ENCODE results near the gene ABHD5.
"Not testable (repeated sequence)": the region's sequence is repeated elsewhere in the genome, so short reads cannot be mapped to it uniquely, and the experiment has no call there.

Gene ABHD5

DNA sequence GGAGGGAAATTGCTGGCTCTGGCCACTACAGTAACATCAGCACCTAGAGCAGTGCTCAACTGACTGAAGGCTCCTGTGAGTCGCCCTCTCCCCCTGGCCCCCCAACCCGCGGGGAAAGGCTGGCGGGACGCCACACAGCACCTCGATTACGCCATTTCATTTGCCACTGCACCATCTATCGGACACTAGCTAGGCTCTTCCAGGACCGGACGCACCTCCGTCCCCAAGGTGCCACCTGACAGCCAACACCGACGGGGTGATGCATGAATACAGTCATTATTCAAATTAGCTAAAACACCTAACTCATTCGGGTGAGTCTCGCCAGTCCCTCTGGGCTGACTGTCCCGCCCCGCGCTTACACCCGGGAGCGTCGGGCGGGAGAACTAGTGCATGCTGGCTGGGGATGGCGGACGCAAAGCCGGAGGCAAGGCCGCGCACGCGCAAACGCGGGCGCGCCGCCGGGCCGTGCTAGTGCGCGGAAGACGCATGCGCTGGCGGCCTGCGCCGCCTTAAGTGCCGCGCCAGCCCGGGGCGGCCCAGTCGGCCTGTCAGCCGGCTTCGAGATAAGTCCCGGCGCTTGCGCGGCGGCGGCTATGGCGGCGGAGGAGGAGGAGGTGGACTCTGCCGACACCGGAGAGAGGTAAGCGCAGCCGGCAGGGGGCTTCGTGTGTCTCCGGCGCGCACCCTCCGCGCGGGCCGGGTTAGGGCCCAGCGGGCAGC, at the start of gene ABHD5:
Gene ABHD5, plus strand, starts transcription at position 539 of the 720 bp plus-strand sequence. Its CDS starts 55 bp downstream, at position 594.
- DNase-seq = peak; percentile 90

DNA sequence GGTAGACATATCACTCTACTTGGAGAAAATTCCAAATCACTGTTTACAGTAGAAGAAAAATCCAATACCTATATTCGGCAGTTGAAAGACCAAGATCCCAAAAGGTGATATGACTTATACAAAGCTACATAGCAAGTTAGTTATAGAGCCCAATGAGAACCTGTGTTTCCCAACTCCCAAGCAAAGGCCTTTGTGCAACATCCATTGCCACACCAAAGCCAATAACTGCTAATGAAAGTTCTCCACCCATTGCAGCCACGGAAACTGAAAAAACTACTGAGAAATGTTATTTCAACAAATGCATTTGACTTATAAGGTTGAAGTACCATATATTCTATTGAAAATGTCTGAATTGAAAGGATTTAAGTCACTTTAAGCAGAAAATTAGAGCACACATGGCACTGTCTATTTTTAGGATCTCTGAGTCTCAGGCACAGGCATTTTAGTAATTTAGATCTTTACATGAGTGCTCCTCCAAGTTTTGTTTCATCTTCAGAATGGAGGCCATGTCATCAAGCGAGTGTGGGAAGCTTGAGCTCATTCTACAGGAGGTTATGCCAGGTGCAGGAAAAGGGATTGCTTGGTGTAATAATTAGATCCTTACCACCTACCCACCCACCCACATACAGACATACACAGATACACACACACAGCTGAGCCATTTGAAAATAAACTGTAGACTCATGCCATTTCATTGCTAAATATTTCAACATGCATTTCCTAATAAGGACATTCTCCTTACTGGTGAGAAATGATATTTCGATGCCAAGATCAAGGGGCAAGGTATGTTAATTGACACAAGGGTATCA, 49.2 kb upstream of the ABHD5 start:
- DNase-seq = no peak

DNA sequence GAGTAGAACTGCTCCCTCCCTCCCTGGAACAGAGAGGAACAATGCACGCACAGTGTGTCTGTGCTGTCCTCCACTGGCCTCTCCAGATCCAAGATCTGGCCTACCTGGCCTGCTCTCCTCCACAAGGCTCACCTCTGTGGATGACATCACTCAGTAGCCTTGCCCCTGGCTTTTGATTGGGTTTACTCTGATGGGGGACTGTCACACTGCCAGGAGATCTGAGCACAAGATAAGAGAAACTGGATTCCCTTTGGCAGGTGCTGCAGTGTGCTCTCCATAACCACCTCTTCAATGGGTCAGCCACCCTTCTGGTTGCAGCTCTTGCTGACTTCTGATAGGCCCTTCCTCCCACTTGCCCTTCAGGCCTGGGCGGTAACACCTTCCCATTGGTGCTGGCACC, 46.3 kb upstream of the ABHD5 start:
- DNase-seq = peak; percentile 27

DNA sequence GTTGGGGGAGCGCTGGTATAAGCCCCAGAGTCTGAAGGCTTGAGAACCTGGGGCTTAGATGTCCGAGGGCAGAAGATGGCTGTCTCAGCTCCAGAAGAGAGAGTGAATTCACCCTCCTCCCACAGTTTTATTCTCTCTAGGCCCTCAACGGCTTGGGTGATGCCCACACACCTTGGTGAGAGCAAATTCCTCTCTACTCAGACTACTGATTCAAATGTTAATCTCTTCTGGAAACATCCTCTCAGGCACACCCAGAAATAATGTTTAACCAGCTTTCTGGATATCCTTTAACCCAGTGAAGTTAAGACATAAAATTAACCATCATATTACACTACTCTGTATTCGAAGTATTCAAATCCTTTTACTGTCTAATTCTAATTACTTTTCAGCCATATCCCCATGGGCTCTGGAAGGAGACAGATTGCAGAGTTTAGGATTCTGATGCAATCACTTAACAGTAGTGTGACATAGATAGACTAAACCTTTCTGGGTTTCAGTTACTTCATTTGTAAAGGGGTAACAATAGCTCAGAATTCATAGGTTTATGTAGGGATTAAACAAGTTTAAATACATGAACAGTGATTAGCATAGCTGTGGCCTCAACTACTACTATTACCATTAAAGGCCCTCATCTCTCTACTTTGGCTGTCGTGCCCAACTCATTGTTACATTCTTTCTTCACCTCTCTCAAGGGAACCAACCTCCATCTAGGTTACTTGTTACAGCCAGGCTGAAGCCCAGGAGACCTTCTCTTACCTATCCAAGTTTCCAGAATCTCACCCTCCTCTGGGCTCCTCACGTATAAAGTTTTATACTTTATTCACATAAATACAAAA, 43.2 kb upstream of the ABHD5 start:
- no peak for DNase-seq

DNA sequence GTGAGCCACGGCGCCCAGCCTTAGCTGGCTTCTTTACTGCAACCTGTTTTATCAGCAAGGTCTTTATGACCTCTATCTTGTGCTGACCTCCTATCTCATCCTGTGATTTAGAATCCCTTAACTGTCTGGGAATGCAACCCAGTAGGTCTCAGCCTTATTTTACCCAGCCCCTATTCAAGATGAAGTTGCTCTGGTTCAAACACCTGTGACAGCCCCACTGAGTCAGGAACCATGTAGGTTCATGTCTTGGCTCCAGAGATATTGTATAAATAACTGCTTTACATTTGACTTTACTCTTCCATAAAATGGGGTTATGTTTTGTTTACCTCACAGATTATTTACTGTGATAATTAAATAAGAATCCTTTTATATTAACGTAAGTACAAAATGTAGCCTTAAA, 41.8 kb upstream of the ABHD5 start:
- DNase-seq = no peak

DNA sequence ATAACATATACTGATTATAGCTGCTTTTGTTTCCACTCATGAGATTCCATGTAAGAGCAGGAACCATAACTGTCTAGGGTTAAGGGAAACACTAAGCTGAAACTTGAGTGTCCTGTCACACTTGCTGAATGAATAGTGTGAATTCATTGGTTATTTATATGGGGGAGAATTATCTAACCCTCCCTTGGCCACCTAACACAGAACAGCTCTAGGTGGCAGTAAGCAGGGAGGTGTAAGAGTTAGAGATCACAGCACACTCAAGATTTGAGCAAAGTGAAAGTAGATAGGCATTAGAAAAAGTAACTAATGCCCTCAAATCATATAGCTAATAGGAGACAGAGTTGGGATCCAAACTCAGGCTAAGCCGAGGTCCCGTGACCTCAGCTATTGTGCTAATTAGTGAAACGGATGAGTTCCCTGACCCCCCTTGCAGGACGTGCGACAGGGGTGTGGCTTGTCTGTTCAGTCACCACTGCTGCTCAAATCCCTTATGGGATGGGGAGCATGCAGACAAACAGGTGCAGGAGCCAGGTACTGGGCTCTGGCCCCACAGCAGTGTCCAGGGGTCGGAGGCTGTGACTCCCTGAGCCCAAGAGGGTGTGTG, 41.3 kb upstream of the ABHD5 start:
- DNase-seq = no peak

DNA sequence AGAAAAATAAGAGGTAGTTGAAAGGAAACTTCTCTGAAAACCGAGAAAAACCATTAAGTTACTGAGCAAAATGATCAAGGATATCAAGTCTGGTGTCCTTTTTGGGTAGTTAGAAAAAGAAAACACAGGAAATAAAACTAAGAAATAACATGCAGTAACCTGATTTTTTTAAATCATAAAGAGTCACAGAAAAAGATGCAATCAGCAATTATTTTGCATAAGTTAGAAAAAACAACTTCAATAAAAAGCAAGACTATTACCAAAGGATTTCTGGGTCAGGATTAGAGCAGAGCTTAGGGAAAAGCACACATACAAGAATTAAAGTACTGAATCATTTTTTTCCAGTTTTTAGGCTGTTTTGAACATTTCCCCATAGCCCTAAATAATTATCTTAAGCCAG, 40.4 kb upstream of the ABHD5 start:
- DNase-seq = no peak

DNA sequence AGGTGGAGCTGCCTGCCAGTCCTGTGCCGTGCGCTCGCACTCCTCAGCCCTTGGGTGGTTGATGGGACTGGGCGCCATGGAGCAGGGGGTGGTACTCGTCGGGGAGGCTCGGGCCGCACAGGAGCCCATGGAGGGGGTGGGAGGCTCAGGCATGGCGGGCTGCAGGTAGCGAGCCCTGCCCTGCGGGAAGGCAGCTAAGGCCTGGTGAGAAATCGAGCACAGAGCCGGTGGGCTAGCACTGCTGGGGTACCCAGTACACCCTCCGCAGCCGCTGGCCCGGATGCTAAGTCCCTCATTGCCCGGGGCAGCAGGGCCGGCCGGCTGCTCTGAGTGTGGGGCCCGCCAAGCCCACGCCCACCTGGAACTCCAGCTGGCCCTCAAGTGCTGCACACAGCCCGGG, 34.3 kb upstream of the ABHD5 start:
- not testable (repeated sequence) for DNase-seq

DNA sequence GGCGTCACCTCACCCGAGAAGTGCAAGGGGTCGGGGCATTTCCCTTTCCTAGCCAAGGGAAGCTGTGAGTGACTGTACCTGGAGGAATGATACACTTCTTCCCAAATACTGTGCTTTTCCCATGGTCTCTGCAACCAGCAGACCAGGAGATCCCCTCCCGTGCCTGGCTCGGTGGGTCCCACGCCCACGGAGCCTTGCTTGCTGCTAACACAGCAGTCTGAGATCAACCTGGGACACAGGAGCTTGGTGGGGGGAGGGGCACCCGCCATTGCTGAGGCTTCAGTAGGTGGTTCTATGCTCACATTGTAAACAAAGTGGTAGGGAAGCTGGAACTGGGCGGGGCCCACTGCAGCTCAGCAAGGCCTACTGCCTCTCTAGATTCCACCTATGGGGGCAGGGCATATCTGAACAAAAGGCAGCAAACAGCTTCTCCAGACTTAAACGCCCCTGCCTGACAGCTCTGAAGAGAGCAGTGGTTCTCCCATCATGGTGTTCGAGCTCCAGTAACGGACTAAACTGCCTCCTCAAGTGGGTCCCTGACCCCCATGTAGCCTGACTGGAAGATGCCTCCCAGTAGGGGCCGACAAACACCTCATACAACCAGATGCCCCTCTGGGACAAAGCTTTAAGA, 31.4 kb upstream of the ABHD5 start:
- no peak for DNase-seq

DNA sequence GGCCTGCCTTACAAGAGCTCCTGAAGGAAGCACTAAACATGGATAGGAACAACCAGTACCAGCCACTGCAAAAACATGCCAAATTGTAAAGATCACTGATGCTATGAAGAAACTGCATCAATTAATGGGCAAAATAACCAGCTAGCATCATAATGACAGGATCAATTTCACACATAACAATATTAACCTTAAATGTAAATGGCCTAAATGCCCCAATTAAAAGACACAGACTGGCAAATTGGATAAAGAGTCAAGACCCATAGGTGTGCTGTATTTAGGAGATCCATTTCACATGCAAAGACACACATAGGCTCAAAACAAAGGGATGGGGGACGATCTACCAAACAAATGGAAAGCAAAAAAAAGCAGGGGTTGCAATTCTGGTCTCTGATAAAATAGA, 29.4 kb upstream of the ABHD5 start:
- not testable (repeated sequence) for DNase-seq

DNA sequence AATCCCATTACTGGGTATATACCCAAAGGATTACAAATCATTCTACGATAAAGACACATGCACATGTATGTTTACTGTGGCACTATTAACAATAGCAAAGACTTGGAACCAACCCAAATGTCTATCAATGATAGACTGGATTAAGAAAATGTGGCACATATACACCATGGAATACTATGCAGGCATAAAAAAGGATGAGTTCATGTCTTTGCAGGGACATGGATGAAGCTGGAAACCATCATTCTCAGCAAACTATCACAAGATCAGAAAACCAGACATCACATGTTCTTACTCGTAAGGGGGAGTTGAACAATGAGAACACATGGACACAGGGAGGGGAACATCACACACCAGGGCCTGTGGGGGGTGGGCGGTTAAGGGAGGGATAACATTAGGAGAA, 25.7 kb upstream of the ABHD5 start:
- not testable (repeated sequence) for DNase-seq

DNA sequence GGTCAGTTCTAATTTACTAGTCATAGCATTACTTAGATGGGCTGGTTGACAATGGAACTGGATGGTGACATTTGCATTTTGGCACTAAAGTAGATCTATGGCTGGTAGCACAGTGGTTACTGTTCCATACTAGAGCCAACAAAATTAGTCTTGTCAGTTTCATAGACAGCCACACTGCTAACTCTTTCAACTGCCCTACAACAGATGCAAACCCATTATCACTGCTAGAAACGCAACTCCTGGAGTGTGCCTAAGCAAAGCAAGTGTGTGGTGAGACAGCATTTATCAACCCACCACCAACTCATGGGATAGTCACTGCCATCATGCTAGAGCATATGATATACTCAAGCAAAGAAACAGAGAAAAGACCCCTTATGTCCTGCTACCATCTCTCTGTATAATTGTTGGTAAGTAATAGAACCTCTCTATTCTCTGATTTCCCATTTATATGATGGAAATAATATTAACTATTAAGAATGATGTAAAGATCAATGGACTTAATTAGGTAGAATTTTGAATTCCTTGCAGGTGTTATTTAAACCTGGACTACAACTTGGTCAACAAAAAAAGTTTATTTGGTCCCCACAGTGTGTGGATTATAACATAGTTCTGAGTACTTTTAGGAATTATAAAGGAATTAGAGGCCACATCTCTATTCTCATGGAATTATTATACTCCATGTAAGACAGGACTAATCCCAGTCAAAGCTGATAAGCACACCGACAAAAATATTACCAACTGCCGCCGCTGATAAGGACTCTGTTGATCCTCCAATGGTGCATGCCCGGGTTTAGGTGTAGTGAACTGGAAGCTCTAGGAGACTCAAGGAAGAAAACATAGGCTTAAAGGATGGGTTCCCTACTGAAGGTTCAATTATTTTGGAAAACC, 19.9 kb upstream of the ABHD5 start:
- DNase-seq = no peak

DNA sequence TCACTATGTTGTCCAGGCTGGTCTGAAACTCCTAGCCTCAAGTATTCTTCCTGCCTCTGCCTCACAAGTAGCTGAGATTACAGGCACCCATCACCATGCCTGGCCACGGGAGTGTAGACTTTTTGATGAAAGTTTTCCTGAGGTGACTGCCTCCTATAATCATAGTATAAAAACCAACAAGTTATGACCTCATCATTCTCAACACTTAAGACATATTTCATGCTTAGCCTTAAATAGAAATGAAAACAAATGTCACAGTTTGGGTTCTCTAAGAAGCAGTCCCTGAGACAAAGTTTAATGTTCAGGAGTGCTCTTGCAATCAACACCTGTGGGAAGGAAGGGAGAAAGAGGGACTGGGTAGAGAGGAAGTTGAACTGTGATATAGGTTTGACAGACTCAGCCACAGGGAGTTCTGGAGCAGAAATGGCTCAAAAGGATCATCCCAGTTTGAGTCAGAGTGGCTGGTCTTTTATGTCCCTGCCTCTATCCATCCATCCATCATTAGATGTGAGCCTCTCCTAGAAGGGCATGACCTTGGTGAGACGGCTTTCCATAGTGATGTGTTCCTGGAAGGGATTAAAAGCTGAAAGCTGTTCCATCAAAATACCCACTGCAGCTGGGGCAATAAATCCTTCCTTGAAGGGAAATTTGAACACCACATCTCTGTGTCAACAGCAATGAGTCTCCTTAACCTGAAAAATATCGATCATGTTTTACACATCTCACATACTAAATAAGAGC, 16.2 kb upstream of the ABHD5 start:
- no peak for DNase-seq

DNA sequence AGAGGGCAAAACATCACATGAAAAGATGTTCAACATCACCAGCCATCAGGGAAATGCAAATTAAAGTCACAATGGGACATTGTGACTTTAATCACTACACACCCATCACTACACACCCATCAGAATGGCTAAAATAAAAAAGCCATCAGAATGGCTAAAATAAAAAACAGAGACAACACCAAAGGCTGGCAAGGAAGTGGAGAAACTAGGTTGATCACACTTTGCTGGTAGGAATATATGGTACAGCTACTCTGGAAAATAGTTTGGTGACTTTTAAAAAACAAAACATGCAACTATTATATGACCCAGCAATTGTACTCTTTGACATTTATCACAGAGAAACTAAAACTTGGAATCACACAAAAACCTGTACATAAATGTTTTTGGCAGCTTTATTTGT, 15.1 kb upstream of the ABHD5 start:
- DNase-seq = no peak

DNA sequence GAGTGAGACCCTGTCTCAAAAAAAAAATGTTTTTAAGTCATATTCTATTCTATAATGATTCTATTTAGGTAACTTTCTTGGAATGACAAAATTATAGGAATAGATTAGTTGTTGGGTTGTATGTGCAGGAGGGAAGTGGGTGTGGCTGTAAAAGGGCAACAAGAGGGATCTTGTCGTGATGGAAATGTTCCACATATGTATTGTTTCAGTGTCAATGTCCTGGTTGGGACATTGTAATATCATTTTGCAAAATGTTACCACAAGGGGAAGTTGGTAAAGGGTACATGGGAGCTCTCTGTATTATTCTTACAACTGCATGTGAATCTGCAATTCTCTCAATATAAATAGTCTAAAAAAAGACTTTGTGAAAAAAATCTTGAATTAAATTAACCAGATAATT, 14.3 kb upstream of the ABHD5 start:
- no peak for DNase-seq

DNA sequence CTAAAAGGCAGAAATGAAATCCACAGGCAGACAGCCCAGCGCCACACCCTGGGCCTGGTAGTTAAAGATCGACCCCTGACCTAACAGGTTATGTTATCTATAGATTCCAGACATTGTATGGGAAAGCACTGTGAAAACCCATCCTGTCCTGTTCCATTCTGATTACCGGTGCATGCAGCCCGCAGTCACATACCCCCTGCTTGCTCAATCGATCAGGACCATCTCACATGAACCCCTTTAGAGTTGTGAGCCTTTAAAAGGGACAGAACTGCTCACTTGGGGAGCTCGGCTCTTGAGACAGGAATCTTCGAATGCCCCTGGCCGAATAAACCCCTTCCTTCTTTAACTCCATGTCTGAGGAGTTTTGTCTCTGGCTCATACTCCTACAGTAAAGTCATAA, 12.4 kb upstream of the ABHD5 start:
- DNase-seq = not testable (repeated sequence)

DNA sequence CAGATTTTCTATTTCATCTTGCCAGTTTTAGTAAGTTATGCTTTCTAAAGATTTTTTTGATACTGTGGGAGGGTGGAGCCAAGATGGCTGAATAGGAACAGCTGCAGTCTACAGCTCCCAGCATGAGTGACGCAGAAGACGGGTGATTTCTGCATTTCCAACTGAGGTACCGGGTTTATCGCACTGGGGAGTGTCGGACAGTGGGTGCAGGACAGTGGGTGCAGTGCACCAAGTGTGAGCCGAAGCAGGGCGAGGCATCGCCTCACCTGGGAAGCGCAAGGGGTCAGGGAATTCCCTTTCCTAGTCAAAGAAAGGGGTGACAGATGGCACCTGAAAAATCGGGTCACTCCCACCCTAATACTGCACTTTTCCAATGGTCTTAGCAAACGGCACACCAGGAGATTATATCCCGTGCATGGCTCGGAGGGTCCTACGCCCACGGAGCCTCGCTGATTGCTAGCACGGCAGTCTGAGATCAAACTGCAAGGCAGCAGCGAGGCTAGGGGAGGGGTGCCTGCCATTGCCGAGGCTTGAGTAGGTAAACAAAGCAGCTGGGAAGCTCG, 11.8 kb upstream of the ABHD5 start:
- DNase-seq = not testable (repeated sequence)

DNA sequence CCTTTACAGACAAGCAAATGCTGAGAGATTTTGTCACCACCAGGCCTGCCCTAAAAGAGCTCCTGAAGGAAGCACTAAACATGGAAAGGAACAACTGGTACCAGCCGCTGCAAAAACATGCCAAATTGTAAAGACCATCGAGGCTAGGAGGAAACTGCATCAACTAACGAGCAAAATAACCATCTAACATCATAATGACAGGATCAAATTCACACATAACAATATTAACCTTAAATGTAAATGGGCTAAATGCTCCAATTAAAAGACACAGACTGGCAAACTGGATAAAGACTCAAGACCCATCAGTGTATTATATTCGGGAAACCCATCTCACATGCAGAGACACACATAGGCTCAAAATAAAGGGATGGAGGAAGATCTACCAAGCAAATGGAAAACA, 9.9 kb upstream of the ABHD5 start:
- DNase-seq = not testable (repeated sequence)

DNA sequence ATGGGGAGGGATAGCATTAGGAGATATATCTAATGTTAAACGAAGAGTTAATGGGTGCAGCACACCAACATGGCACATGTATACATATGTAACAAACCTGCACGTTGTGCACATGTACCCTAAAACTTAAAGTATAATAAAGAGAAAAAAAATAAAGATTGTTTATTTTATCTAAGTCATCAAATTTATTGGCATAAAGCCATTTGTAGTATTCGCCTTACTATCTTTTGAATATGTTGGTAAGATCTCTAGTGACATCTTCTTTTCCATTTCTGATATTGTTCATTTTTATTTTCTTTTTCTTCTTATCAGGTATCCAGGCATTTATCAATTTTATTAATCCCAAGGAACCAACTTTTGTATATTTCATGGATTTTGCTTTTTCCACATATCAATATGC, 5.8 kb upstream of the ABHD5 start:
- DNase-seq = no peak

DNA sequence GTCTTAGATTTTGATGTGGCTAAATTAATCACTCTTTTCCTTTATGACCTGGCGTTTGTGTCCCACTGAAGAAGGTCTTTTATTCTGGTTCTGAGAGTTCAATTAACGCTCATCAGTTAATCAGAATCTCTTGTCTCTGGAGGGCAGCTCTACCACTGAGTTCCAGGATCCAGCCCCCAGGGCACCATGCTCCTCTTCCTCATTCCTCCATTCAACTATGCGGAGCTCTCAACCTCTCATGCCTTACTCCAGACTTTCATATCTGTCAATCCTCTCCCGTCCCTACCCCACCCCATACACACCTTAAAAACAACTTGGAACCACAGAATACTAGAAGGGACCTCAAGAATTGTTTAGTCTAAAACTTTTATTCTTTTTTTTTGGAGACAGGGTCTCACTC, 4.8 kb upstream of the ABHD5 start:
- DNase-seq = no peak

DNA sequence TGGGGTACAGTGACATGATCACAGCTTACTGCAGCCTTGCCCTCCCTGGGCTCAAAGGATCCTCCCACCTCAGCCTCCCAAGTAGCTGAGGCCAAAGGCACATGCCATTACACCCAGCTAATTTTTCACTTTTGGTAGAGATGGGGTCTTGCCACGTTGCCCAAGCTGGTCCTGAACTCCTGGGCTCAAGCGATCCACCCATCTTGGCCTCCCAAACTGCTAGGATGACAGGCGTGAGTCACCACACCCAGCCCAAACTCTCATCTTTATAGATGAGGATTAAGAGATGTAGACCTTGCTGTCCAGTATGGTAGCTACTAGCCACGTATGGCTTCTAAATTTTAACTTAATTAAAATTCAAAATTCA, 4.4 kb upstream of the ABHD5 start:
- no peak for DNase-seq

All from DMS53 (cell line).